PC-9 (cell line): ENCODE measurements around the gene OR6B3. TPM values are rescaled to one million over a fixed set of nuclear protein-coding genes. Genes with fewer than 3 reads are reported as not detected.

Experiments used
- BruUV-seq: library from RNA; stranded (reverse); fragments of 400-500 nt; replicated peaks from 2 replicates; lab custom pipeline; 2021; lab: Mats Ljungman, UMichigan
- CTCF ChIA-PET: fragments of 300-600 bp; sonication (Branson Sonifier 250); formaldehyde crosslinking; loops from one replicate; lab custom pipeline; 2022; ENCODE audit warnings: antibody characterized with exemption; lab: Charles Lee
- POLR2A ChIA-PET: fragments of 300-600 bp; sonication (Branson Sonifier 250); formaldehyde crosslinking; loops from one replicate; lab custom pipeline; 2022; ENCODE audit warnings: antibody characterized with exemption; ENCODE audit not compliant: unreplicated experiment; lab: Charles Lee
- DNase-seq, 2 experiments: peaks; one replicate each; pipeline versions ENCODE4 v3.0.0 to v3.0.0-alpha.2; 2015 to 2022; ENCODE audit warnings: mixed read lengths in 1 of 2
- H2AFZ ChIP-seq: fragments of 200-600 bp; sonication (generic); 2 replicates; pipeline ENCODE4 v1.8.1; 2017; ENCODE audit warnings: antibody characterized with exemption
- H3F3A ChIP-seq: fragments of 200-600 bp; sonication (generic); 2 replicates; pipeline ENCODE4 v1.8.1; 2017; ENCODE audit warnings: antibody characterized with exemption, mild to moderate bottlenecking, low read depth; ENCODE audit not compliant: insufficient read depth
- H3K27ac ChIP-seq: fragments of 200-600 bp; sonication (generic); 2 replicates; pipeline ENCODE4 v1.6.1; 2016; ENCODE audit warnings: mixed run types
- H3K27me3 ChIP-seq: fragments of 200-600 bp; sonication (generic); 2 replicates; pipeline ENCODE4 v1.6.1; 2016; ENCODE audit warnings: low read depth, mixed run types; ENCODE audit not compliant: insufficient read depth
- H3K36me3 ChIP-seq: fragments of 200-600 bp; sonication (generic); 2 replicates; pipeline ENCODE4 v1.6.1; 2016; ENCODE audit warnings: low read depth, mixed run types
- H3K4me1 ChIP-seq: fragments of 200-600 bp; sonication (generic); replicated peaks from 2 replicates; pipeline ENCODE4 v1.6.1; 2016; ENCODE audit warnings: mixed run types; ENCODE audit not compliant: insufficient read depth
- H3K4me2 ChIP-seq: fragments of 200-600 bp; sonication (generic); 2 replicates; pipeline ENCODE4 v1.6.1; 2017; ENCODE audit warnings: mixed run types
- H3K4me3 ChIP-seq: fragments of 200-600 bp; sonication (generic); 2 replicates; pipeline ENCODE4 v1.6.1; 2016; ENCODE audit warnings: mixed run types
- H3K79me2 ChIP-seq: fragments of 200-600 bp; sonication (generic); 2 replicates; pipeline ENCODE4 v1.6.1; 2017; ENCODE audit warnings: low read depth, mixed run types
- H3K9me2 ChIP-seq: fragments of 200-600 bp; sonication (generic); 2 replicates; pipeline ENCODE4 v1.8.1; 2017; ENCODE audit warnings: mild to moderate bottlenecking; ENCODE audit not compliant: insufficient read depth
- H3K9me3 ChIP-seq: fragments of 200-600 bp; sonication (generic); 2 replicates; pipeline ENCODE4 v1.8.1; 2016; ENCODE audit warnings: low read depth; ENCODE audit not compliant: insufficient read depth
- H4K20me1 ChIP-seq: fragments of 200-600 bp; sonication (generic); 2 replicates; pipeline ENCODE4 v1.8.1; 2017; ENCODE audit not compliant: insufficient read depth
- CTCF ChIP-seq: fragments of 200-600 bp; sonication (generic); conservative IDR thresholded peaks from 2 replicates; pipeline ENCODE4 v1.6.1; 2017; ENCODE audit warnings: mixed run types, antibody characterized with exemption, mild to moderate bottlenecking, moderate library complexity
- EZH2 ChIP-seq: fragments of 200-600 bp; sonication (generic); IDR thresholded peaks from 2 replicates; pipeline ENCODE4 v1.8.0; 2017; ENCODE audit warnings: antibody characterized with exemption, low read depth
- intact Hi-C: fragments of 100-400 bp; cut with micrococcal nuclease; formaldehyde crosslinking; loops from one replicate; pipeline ENCODE4 v1.10.0; 2022; ENCODE audit not compliant: unreplicated experiment
- total RNA-seq: library from RNA; stranded (reverse); gene quantifications from 2 replicates; pipeline ENCODE4 v1.2.3, GENCODE V29; 2021

Gene OR6B3
- total RNA-seq, 1 experiment from 2014 or later = not detected

GRCh38 chr2:240074545-240074944, 21.2 kb upstream of the OR6B3 start:
- H3F3A ChIP-seq = no peaks in the 10 kb centered on the region
- no TSS peak for BruUV-seq
- H3K9me2 ChIP-seq = no peaks in the 10 kb centered on the region
- H3K36me3 ChIP-seq = no peaks in the 10 kb centered on the region
- H3K4me1 ChIP-seq = 0 out of 2 replicates have a peak, but pooled peaks cover 6% of the 10 kb centered on the region
- H4K20me1 ChIP-seq = no peaks in the 10 kb centered on the region
- POLR2A ChIA-PET = no interaction called here
- TF ChIP-seq CTCF = no peak
- no peak for TF ChIP-seq EZH2
- H2AFZ ChIP-seq = no peak overlapping the region
- H3K79me2 ChIP-seq = no peaks in the 10 kb centered on the region
- no peak overlapping the region for H3K27ac ChIP-seq
- peaks cover 75% of the 10 kb centered on the region for H3K27me3 ChIP-seq
- CTCF ChIA-PET = interaction anchor here (0.6 kb wide), 1 partner anchor 1821 kb away, joined by 6 read pairs; no protein-coding TSS in a partner anchor
- intact Hi-C loops = no loop called here
- H3K4me3 ChIP-seq = no peak overlapping the region
- 0 out of 2 replicates have a peak, but pooled peaks cover 10% of the 10 kb centered on the region for H3K9me3 ChIP-seq
- H3K4me2 ChIP-seq = no peak overlapping the region
- DNase-seq = no peak

GRCh38 chr2:240070907-240071306, 17.6 kb upstream of the OR6B3 start:
- Histone ChIP-seq H2AFZ (no peak overlapping the region), H3K9me3 (0 out of 2 replicates have a peak, but pooled peaks cover 5% of the 10 kb centered on the region), H4K20me1 (no peaks in the 10 kb centered on the region), H3K27ac (no peak overlapping the region), H3F3A (no peaks in the 10 kb centered on the region), H3K27me3 (peaks cover 78% of the 10 kb centered on the region), H3K4me1 (0 out of 2 replicates have a peak, but pooled peaks cover 6% of the 10 kb centered on the region), H3K4me3 (no peak overlapping the region), H3K79me2 (no peaks in the 10 kb centered on the region), H3K36me3 (no peaks in the 10 kb centered on the region), H3K9me2 (no peaks in the 10 kb centered on the region), H3K4me2 (no peak overlapping the region)
- BruUV-seq = no TSS peak
- POLR2A ChIA-PET = no interaction called here
- no peak for DNase-seq
- intact Hi-C loops = no loop called here
- no peak for TF ChIP-seq EZH2
- TF ChIP-seq CTCF = no peak
- CTCF ChIA-PET = no interaction called here

GRCh38 chr2:240069829-240070228, 16.5 kb upstream of the OR6B3 start:
- H3K4me2 ChIP-seq = no peak overlapping the region
- TF ChIP-seq EZH2 (no peak), CTCF (no peak)
- no TSS peak for BruUV-seq
- CTCF ChIA-PET = no interaction called here
- H3K4me1 ChIP-seq = 0 out of 2 replicates have a peak, but pooled peaks cover 6% of the 10 kb centered on the region
- peaks cover 74% of the 10 kb centered on the region for H3K27me3 ChIP-seq
- no peak overlapping the region for H3K27ac ChIP-seq
- peak in 1 of 2 experiments; percentile 58 for DNase-seq
- H3K79me2 ChIP-seq = no peaks in the 10 kb centered on the region
- POLR2A ChIA-PET = interaction anchor here (0.5 kb wide), 1 partner anchor 764 kb away, joined by 3 read pairs; no protein-coding TSS in a partner anchor
- 0 out of 2 replicates have a peak, but pooled peaks cover 5% of the 10 kb centered on the region for H3K9me3 ChIP-seq
- H3F3A ChIP-seq = no peaks in the 10 kb centered on the region
- no peaks in the 10 kb centered on the region for H3K9me2 ChIP-seq
- no peak overlapping the region for H3K4me3 ChIP-seq
- H2AFZ ChIP-seq = no peak overlapping the region
- H4K20me1 ChIP-seq = no peaks in the 10 kb centered on the region
- H3K36me3 ChIP-seq = no peaks in the 10 kb centered on the region
- intact Hi-C loops = loop anchor here (10.0 kb wide), 2 partner anchors 385 to 495 kb away; partner anchors contain the start of genes DUSP28 and RNPEPL1
